Adipocyte (in vitro differentiated cells): Measurements from ENCODE around the gene HOXB9.

ENCODE experiments used
- DNase-seq: peaks from one replicate; pipeline ENCODE4 v3.0.0-alpha.2; 2015; ENCODE audit warnings: low read depth
- H3K27me3 ChIP-seq: replicated peaks from 2 replicates; pipeline ENCODE4 v1.7.0; 2013; ENCODE audit warnings: mild to moderate bottlenecking, low read length, moderate library complexity; ENCODE audit not compliant: control insufficient read depth, insufficient read depth
- H3K36me3 ChIP-seq: 2 replicates; pipeline ENCODE4 v1.7.0; 2013; ENCODE audit warnings: low read length, mild to moderate bottlenecking, moderate library complexity; ENCODE audit not compliant: control insufficient read depth, insufficient read depth, severe bottlenecking
- H3K4me1 ChIP-seq: 2 replicates; pipeline ENCODE4 v1.7.0; 2013; ENCODE audit warnings: mild to moderate bottlenecking, low read length, moderate library complexity; ENCODE audit not compliant: control insufficient read depth, insufficient read depth
- H3K4me3 ChIP-seq: 2 replicates; pipeline ENCODE4 v1.7.0; 2013; ENCODE audit warnings: mild to moderate bottlenecking, low read length, moderate library complexity
- H3K9ac ChIP-seq: 2 replicates; pipeline ENCODE4 v1.7.0; 2013; ENCODE audit warnings: mild to moderate bottlenecking, low read length, moderate library complexity
- H3K9me3 ChIP-seq: 2 replicates; pipeline ENCODE4 v1.7.0; 2013; ENCODE audit warnings: mild to moderate bottlenecking, low read length, moderate library complexity; ENCODE audit not compliant: control insufficient read depth

HOXB9 gene

GRCh38 chr17:48627623-48628521 is 1.7 kb upstream of the HOXB9 start:
- Histone ChIP-seq H3K9me3 (no peaks in the 10 kb centered on the region), H3K4me1 (no peaks in the 10 kb centered on the region), H3K36me3 (no peaks in the 10 kb centered on the region), H3K9ac (no peak overlapping the region), H3K27me3 (peaks cover 83% of the 10 kb centered on the region), H3K4me3 (no peak overlapping the region)
- no peak for DNase-seq

DNA sequence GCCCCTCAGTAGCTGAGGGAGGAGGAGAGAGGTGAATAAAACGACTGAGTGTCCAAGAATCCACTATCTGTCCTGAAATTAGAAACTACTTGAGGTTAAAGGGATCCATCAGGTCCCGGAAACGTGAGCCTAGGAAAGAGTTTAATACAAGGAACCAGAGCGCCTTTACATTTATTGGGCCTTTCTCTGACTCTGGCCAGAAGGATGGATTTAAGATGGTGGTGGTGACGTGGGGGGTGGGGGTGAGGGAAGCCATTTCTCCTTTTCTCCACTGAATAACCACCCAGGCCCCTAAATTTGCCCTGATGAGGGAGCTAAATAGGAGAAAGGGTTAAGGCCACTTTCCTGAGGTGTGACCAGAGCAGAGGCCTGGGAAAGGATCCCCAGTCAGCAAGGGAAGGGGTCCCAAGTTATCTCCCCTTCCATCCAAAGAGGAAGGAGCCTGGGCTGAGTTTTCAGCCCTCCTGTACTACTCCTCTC is 1.0 kb upstream of the HOXB9 start:
- Histone ChIP-seq H3K4me1 (no peaks in the 10 kb centered on the region), H3K9ac (no peak overlapping the region), H3K27me3 (peaks cover 83% of the 10 kb centered on the region), H3K36me3 (no peaks in the 10 kb centered on the region), H3K4me3 (no peak overlapping the region), H3K9me3 (no peaks in the 10 kb centered on the region)
- DNase-seq, result no peak

- Histone ChIP-seq H3K9me3 (no peaks in the 10 kb centered on the region), H3K27me3 (peaks cover 83% of the 10 kb centered on the region), H3K9ac (peak overlapping the region; percentile 66), H3K4me1 (no peaks in the 10 kb centered on the region), H3K4me3 (peak overlapping the region; percentile 78), H3K36me3 (no peaks in the 10 kb centered on the region)
- DNase-seq, result peak; percentile 30
These were observed 488 bp downstream of the HOXB9 start for GRCh38 chr17:48625495-48626244.

- peak overlapping the region; percentile 78 for H3K4me3 ChIP-seq
- H3K9me3 ChIP-seq, result no peaks in the 10 kb centered on the region
- DNase-seq, result peak; percentile 33
- peaks cover 83% of the 10 kb centered on the region for H3K27me3 ChIP-seq
- H3K36me3 ChIP-seq, result no peaks in the 10 kb centered on the region
- peak overlapping the region; percentile 66 for H3K9ac ChIP-seq
- no peaks in the 10 kb centered on the region for H3K4me1 ChIP-seq
These were observed 1.3 kb downstream of the HOXB9 start for GRCh38 chr17:48624544-48625494.

DNA sequence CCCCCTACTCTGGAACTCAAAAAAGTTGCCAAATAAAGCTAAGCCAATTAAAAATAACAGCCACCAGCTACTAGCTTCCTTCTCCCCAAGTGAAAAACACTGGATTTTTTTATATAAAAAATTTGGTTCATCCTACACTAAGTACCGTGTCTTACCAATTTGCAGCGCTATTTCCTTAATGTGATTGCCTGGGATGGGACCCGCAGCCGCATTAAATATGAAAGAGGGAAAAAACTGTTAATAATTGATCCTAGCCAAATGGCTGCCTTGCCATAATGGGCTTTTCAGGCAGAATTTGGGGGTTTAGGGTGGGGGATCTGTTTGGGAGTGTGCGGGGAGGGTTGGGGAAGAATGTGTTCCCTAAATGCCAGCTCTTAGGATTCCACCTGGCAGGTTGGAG is 2.0 kb downstream of the HOXB9 start:
- Histone ChIP-seq H3K9me3 (no peaks in the 10 kb centered on the region), H3K9ac (no peak overlapping the region), H3K4me1 (no peaks in the 10 kb centered on the region), H3K36me3 (no peaks in the 10 kb centered on the region), H3K27me3 (peaks cover 81% of the 10 kb centered on the region), H3K4me3 (no peak overlapping the region)
- no peak for DNase-seq

GRCh38 chr17:48623583-48623982 is 2.6 kb downstream of the HOXB9 start:
- H3K9me3 ChIP-seq, result no peaks in the 10 kb centered on the region
- H3K9ac ChIP-seq, result no peak overlapping the region
- no peaks in the 10 kb centered on the region for H3K36me3 ChIP-seq
- peaks cover 76% of the 10 kb centered on the region for H3K27me3 ChIP-seq
- H3K4me1 ChIP-seq, result peaks cover 2% of the 10 kb centered on the region
- DNase-seq, result no peak
- H3K4me3 ChIP-seq, result no peak overlapping the region

- no peak overlapping the region for H3K4me3 ChIP-seq
- no peaks in the 10 kb centered on the region for H3K36me3 ChIP-seq
- H3K9me3 ChIP-seq, result no peaks in the 10 kb centered on the region
- H3K27me3 ChIP-seq, result peaks cover 74% of the 10 kb centered on the region
- no peak overlapping the region for H3K9ac ChIP-seq
- H3K4me1 ChIP-seq, result peaks cover 7% of the 10 kb centered on the region
- no peak for DNase-seq
These were observed 3.3 kb downstream of the HOXB9 start for GRCh38 chr17:48622857-48623256.

DNA sequence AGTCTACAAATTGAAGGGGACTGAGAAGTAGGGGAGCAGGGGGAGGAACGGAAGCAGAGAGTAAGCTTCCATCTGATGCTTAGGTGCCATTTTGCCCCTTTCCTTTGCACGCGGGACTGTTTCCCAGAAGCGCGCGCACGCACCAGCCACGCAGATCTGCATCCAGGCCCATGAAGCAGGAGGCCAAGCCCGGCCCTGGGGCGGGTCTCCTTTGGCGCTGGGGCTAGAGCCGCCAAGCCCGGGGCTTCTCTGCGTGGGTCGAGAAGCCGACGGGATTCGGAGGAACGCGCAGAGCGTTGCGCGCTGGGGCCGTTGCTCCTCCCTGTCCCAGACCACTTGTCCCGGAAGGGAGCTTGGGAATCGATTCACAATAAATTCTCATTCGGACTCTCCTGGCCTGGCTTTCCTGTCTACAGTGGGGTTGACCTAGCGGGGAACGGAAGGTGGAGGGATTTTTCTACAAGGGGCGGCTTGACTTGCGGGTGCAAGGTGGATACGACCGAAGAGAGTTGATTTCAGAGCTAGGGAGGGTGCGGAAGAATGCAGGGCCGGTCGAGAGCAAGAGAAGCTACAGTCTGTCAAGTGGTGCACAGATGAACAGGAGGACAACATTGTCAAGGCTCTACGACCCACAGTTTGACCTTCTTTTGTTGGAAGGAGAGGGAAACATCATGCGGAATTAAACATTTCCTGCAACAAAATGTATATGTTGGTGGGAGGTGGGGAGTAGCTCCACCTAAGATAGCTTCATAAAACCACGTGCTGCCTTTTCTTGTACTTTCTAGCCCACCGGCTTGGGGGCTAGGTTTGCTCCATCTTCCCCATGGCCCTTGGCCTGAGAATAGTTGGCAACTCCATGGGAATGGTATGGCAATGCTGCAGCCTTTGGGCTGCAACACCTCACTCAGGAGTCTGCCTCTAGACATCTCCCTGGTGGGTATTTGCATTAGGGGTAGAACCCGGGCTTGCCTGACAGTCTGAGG is 4.5 kb downstream of the HOXB9 start:
- H3K36me3 ChIP-seq, result no peaks in the 10 kb centered on the region
- H3K4me3 ChIP-seq, result no peak overlapping the region
- H3K9ac ChIP-seq, result no peak overlapping the region
- H3K4me1 ChIP-seq, result peaks cover 9% of the 10 kb centered on the region
- peaks cover 73% of the 10 kb centered on the region for H3K27me3 ChIP-seq
- no peak for DNase-seq
- H3K9me3 ChIP-seq, result no peaks in the 10 kb centered on the region

DNA sequence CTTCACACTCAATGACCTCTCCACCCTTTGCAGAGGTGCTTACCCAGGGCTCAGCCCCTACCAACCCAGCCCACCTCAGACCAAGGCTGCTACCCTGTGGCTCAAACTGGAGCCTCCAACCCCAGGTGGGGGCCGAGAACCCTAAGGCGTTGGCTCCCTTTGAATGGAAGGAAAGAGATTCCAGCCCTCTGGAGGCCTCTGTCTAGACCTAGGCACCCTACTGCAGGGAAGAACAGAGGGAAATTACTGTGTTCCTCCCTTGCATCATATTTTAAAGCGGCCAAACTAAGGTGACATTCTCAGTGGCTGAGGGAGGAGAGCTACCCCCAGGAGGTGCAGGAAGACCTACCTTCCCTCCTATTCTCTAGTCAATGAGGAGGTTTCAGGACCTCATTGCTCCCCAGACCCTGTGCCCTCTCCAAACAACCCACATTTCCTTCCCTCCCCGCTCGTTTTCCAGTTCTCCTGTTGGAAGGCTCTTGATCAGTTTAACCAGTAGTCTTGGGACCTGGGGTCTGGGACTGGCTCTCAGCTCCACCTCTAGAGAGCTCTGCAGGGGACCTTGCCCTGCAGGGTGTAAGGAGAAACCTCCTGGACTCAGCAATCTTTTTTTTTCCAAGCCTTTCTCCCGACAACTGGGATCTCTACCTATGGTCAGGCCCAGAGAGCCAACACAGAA is 5.6 kb downstream of the HOXB9 start:
- H3K9ac ChIP-seq, result no peak overlapping the region
- no peak overlapping the region for H3K4me3 ChIP-seq
- no peak for DNase-seq
- H3K27me3 ChIP-seq, result peaks cover 82% of the 10 kb centered on the region
- H3K4me1 ChIP-seq, result peaks cover 9% of the 10 kb centered on the region
- H3K36me3 ChIP-seq, result no peaks in the 10 kb centered on the region
- H3K9me3 ChIP-seq, result no peaks in the 10 kb centered on the region
